H9 (cell line): Measurements from ENCODE around the gene RTL9. TPM values are rescaled to one million over a fixed set of nuclear protein-coding genes. Genes with fewer than 3 reads are reported as not detected.

ENCODE experiments used
- DNase-seq: peaks from one replicate; pipeline ENCODE4 v3.0.0-alpha.2; 2017
- H2AFZ ChIP-seq: one replicate; pipeline ENCODE4 v1.6.1; 2013; ENCODE audit warnings: mild to moderate bottlenecking, low read length, control low read depth, moderate library complexity
- H2AK5ac ChIP-seq: 2 replicates; pipeline ENCODE4 v1.6.1; 2013; ENCODE audit warnings: low read length, control low read depth, mixed read lengths; ENCODE audit not compliant: insufficient read length
- H2BK120ac ChIP-seq: one replicate; pipeline ENCODE4 v1.6.1; 2013; ENCODE audit warnings: low read depth, mild to moderate bottlenecking, low read length, control low read depth, inconsistent platforms; ENCODE audit not compliant: poor library complexity, severe bottlenecking
- H2BK12ac ChIP-seq: 2 replicates; pipeline ENCODE4 v1.6.1; 2013; ENCODE audit warnings: low read length, control low read depth, mixed read lengths, low read depth; ENCODE audit not compliant: insufficient read length
- H2BK15ac ChIP-seq: 2 replicates; pipeline ENCODE4 v1.6.1; 2013; ENCODE audit warnings: low read depth, low read length, control low read depth
- H2BK20ac ChIP-seq: one replicate; pipeline ENCODE4 v1.6.1; 2013; ENCODE audit warnings: low read depth, mild to moderate bottlenecking, low read length, control low read depth, inconsistent platforms; ENCODE audit not compliant: poor library complexity, severe bottlenecking
- H2BK5ac ChIP-seq: 2 replicates; pipeline ENCODE4 v1.6.1; 2013; ENCODE audit warnings: low read length, control low read depth, mixed read lengths; ENCODE audit not compliant: insufficient read length
- H3K14ac ChIP-seq: 2 replicates; pipeline ENCODE4 v1.6.1; 2013; ENCODE audit warnings: low read length, control low read depth; ENCODE audit not compliant: insufficient read depth
- H3K18ac ChIP-seq: 2 replicates; pipeline ENCODE4 v1.6.1; 2013; ENCODE audit warnings: low read depth, mild to moderate bottlenecking, mixed read lengths, low read length, control low read depth; ENCODE audit not compliant: insufficient read length
- H3K23ac ChIP-seq: 2 replicates; pipeline ENCODE4 v1.6.1; 2013; ENCODE audit warnings: low read length, control low read depth, mixed read lengths, low read depth; ENCODE audit not compliant: insufficient read length
- H3K23me2 ChIP-seq: 2 replicates; pipeline ENCODE4 v1.6.1; 2013; ENCODE audit warnings: low read depth, mild to moderate bottlenecking, mixed read lengths, low read length, control low read depth; ENCODE audit not compliant: insufficient read length, poor library complexity, severe bottlenecking
- H3K27ac ChIP-seq: 2 replicates; pipeline ENCODE4 v1.5.1; 2013; ENCODE audit warnings: low read length, control low read depth, mixed read lengths, low read depth; ENCODE audit not compliant: insufficient read length
- H3K27me3 ChIP-seq: 2 replicates; pipeline ENCODE4 v1.6.1; 2013; ENCODE audit warnings: low read length, control low read depth, inconsistent platforms; ENCODE audit not compliant: insufficient read depth
- H3K4ac ChIP-seq: 2 replicates; pipeline ENCODE4 v1.6.1; 2013; ENCODE audit warnings: low read depth, mild to moderate bottlenecking, control low read depth, inconsistent platforms, low read length, moderate library complexity
- H3K4me1 ChIP-seq: 2 replicates; pipeline ENCODE4 v1.6.1; 2013; ENCODE audit warnings: low read length, control low read depth, inconsistent platforms; ENCODE audit not compliant: insufficient read depth
- H3K4me2 ChIP-seq: 2 replicates; pipeline ENCODE4 v1.6.1; 2013; ENCODE audit warnings: low read length, control low read depth, mixed read lengths; ENCODE audit not compliant: insufficient read length, insufficient read depth
- H3K56ac ChIP-seq: 2 replicates; pipeline ENCODE4 v1.6.1; 2013; ENCODE audit warnings: low read depth, mild to moderate bottlenecking, mixed read lengths, low read length, control low read depth; ENCODE audit not compliant: insufficient read length
- H3K79me1 ChIP-seq: 2 replicates; pipeline ENCODE4 v1.6.1; 2013; ENCODE audit warnings: low read depth, mild to moderate bottlenecking, moderate library complexity, low read length, control low read depth, inconsistent platforms; ENCODE audit not compliant: insufficient read depth, poor library complexity, severe bottlenecking
- H3K79me2 ChIP-seq: 2 replicates; pipeline ENCODE4 v1.6.1; 2013; ENCODE audit warnings: low read length, control low read depth, inconsistent platforms; ENCODE audit not compliant: insufficient read depth
- H3K9ac ChIP-seq: 2 replicates; pipeline ENCODE4 v1.6.1; 2013; ENCODE audit warnings: low read length, control low read depth, mixed read lengths; ENCODE audit not compliant: insufficient read length; ENCODE audit errors: extremely low read depth
- H3K9me3 ChIP-seq: one replicate; pipeline ENCODE4 v1.6.1; 2013; ENCODE audit warnings: low read depth, low read length, inconsistent platforms; ENCODE audit not compliant: control insufficient read depth
- H3T11ph ChIP-seq: one replicate; pipeline ENCODE4 v1.6.1; 2013; ENCODE audit warnings: mild to moderate bottlenecking, low read length, control low read depth, inconsistent platforms
- H4K20me1 ChIP-seq: one replicate; pipeline ENCODE4 v1.6.1; 2013; ENCODE audit not compliant: control insufficient read depth, insufficient read length, insufficient read depth
- H4K5ac ChIP-seq: 2 replicates; pipeline ENCODE4 v1.6.1; 2013; ENCODE audit warnings: low read depth, mild to moderate bottlenecking, mixed read lengths, low read length, control low read depth; ENCODE audit not compliant: insufficient read length
- H4K8ac ChIP-seq: replicated peaks from 2 replicates; pipeline ENCODE4 v1.6.1; 2013; ENCODE audit warnings: low read length, control low read depth, mixed read lengths, low read depth; ENCODE audit not compliant: insufficient read length
- H4K91ac ChIP-seq: 2 replicates; pipeline ENCODE4 v1.6.1; 2013; ENCODE audit warnings: low read depth, mild to moderate bottlenecking, moderate library complexity, mixed read lengths, low read length, control low read depth; ENCODE audit not compliant: insufficient read length
- H3K27ac Mint-ChIP-seq, 3 experiments: 2 replicates in 2 of 3; 3 replicates in 1 of 3; pipeline ENCODE4 v1.8.0; 2020 to 2021; ENCODE audit warnings: mixed read lengths in 3 of 3, mild to moderate bottlenecking in 1 of 3, moderate library complexity in 1 of 3
- H3K27me3 Mint-ChIP-seq: 2 replicates; pipeline ENCODE4 v1.8.0; 2021; ENCODE audit warnings: low read depth, mild to moderate bottlenecking, moderate library complexity, mixed read lengths
- H3K36me3 Mint-ChIP-seq, 3 experiments: 2 replicates in 2 of 3; 3 replicates in 1 of 3; pipeline ENCODE4 v1.8.0; 2020 to 2021; ENCODE audit warnings: low read depth in 3 of 3, mixed read lengths in 3 of 3; ENCODE audit not compliant: insufficient read depth in 1 of 3
- H3K4me1 Mint-ChIP-seq, 2 experiments: 2 replicates each; pipeline ENCODE4 v1.8.0; 2020; ENCODE audit warnings: mixed read lengths in 2 of 2
- H3K4me3 Mint-ChIP-seq, 2 experiments: 2 replicates in 1 of 2; 3 replicates in 1 of 2; pipeline ENCODE4 v1.8.0; 2020 to 2021; ENCODE audit warnings: mild to moderate bottlenecking in 2 of 2, mixed read lengths in 2 of 2, moderate library complexity in 1 of 2
- H3K9me3 Mint-ChIP-seq, 2 experiments: 2 replicates in 1 of 2; 3 replicates in 1 of 2; pipeline ENCODE4 v1.8.0; 2020; ENCODE audit warnings: mild to moderate bottlenecking in 2 of 2, mixed read lengths in 2 of 2, moderate library complexity in 1 of 2
- CTCF ChIP-seq: fragments of 200-600 bp; sonication (generic); conservative IDR thresholded peaks from 3 replicates; pipeline ENCODE4 v1.8.0; 2021; ENCODE audit warnings: antibody characterized with exemption, mild to moderate bottlenecking
- WGBS: extraction: QIAGEN DNeasy Blood & Tissue Kit; methylation state at CpG from one replicate; pipeline ENCODE4 v1.1.7; 2013; ENCODE audit warnings: missing lambda C conversion rate, low lambda C conversion rate, mixed read lengths; ENCODE audit not compliant: insufficient read length; ENCODE audit errors: extremely low coverage; 5-methylcytosine and 5-hydroxymethylcytosine counted together
- total RNA-seq: library from RNA; stranded (reverse); gene quantifications from 2 replicates; pipeline ENCODE4 v1.2.1, GENCODE V29; 2021

Gene RTL9
- total RNA-seq, 1 experiment from 2014 or later = 0.13 TPM

- peaks cover 23 to 31% of the 10 kb centered on the region in 2 experiments for H3K4me1 Mint-ChIP-seq
Measured at GRCh38 chrX:110399966-110400365, 41.3 kb downstream of the RTL9 start.

More at GRCh38 chrX:110399966-110400365, 41.3 kb downstream of the RTL9 start:
- Histone ChIP-seq H4K20me1 (no peaks in the 10 kb centered on the region), H3K79me2 (no peaks in the 10 kb centered on the region), H2BK15ac (no peak overlapping the region), H3K27ac (no peak overlapping the region), H2BK12ac (no peak overlapping the region), H3K9ac (no peak overlapping the region), H2BK120ac (no peak overlapping the region), H3K9me3 (no peaks in the 10 kb centered on the region), H4K5ac (no peak overlapping the region), H3K79me1 (no peaks in the 10 kb centered on the region), H3K27me3 (no peaks in the 10 kb centered on the region), H3K56ac (no peak overlapping the region), H3K18ac (no peak overlapping the region), H3K23ac (no peak overlapping the region), H3K4ac (no peak overlapping the region), H4K91ac (no peak overlapping the region), H3K14ac (no peak overlapping the region), H4K8ac (no peak overlapping the region), H2BK5ac (no peak overlapping the region), H2BK20ac (no peak overlapping the region), H3K4me1 (peaks cover under 1% of the 10 kb centered on the region; the same call in 1 of the 2 replicates), H3T11ph (no peak overlapping the region), H3K23me2 (no peaks in the 10 kb centered on the region), H3K4me2 (no peak overlapping the region), H2AK5ac (no peak overlapping the region), H2AFZ (no peak overlapping the region)
- no peak for DNase-seq
- H3K9me3 Mint-ChIP-seq = no peaks in the 10 kb centered on the region
- H3K36me3 Mint-ChIP-seq = no peaks in the 10 kb centered on the region
- no CpG with 5 or more reads among the region's 3 CpGs for WGBS
- H3K27me3 Mint-ChIP-seq = no peaks in the 10 kb centered on the region; the same call in 1 of the 2 replicates
- H3K27ac Mint-ChIP-seq = no peak overlapping the region
- no peak for TF ChIP-seq CTCF
- H3K4me3 Mint-ChIP-seq = no peak overlapping the region
